Keratinocyte (primary cell): ENCODE data around the gene ARMC9.

Experiments used
- CTCF ChIP-seq, 3 experiments: IDR thresholded peaks in 1 of 3; conservative IDR thresholded peaks in 1 of 3; optimal IDR thresholded peaks in 1 of 3; 2 replicates in 2 of 3; 3 replicates in 1 of 3; pipeline versions ENCODE3 to v1.5.1; 2011; ENCODE audit warnings: low read length in 3 of 3, mild to moderate bottlenecking in 3 of 3, moderate library complexity in 2 of 3, control low read depth in 1 of 3, inconsistent platforms in 1 of 3; ENCODE audit not compliant: insufficient read depth in 2 of 3; ENCODE audit errors: extremely low read depth in 1 of 3
- EZH2 ChIP-seq: IDR thresholded peaks from one replicate; pipeline ENCODE4 v1.6.1; 2012; ENCODE audit warnings: inconsistent platforms, mild to moderate bottlenecking, low read length, moderate library complexity

DNA sequence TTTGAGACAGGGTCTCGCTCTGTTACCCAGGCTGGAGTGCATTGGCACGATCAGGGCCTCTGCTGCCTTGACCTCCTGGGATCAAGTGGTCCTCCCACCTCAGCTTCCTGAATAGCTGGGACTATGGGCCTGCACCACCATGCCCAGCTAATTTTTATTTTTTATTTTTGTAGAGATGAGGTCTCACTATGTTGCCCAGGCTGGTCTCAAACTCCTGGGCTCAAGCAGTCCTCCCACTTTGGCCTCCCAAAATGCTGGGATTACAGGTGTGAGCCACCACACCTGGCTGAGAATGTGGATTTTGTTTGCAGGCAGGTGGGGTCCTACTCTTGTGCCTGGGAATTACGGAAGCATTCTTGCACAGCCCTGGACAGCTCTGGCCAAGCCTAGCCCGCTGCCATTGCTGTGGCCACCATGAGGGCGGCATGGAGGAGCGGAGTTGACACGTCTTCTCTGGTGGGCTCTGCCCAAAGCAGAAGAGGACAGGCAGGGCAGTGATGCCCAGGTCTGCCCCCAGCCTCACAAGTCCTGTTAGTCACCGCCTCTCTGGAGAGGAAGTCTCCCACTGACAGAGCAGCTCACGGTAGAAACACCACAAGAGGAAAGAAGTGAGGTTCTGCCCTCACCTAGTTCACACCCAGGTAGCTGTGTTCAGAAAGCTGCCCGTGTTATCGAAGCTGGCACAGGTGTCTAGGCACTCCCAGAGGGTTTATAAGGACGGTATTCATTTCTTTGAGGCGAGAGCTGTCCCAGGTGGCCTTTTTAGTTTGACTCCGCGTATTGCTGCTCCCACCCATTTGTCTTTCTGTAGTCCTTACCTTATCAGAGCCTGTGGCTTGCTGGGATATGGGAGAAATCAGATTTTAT is 46.2 kb downstream of the ARMC9 start:
- no peak for TF ChIP-seq CTCF (optimal IDR thresholded peaks at IDR 0.05 in 1 of 3, IDR thresholded peaks at IDR 0.05 in 1 of 3, conservative IDR thresholded peaks at IDR 0.05 in 1 of 3; ENCODE audit: extremely low read depth in 1 of 3, insufficient read depth in 2 of 3, low read length in 3 of 3)
- no peak for TF ChIP-seq EZH2
